ENCODE results near the gene ZNF23. TPM values are rescaled to one million over a fixed set of nuclear protein-coding genes. Genes with fewer than 3 reads are reported as not detected.

The ZNF23 gene
- total RNA-seq, 1 donor from 2014 or later, result 18.2 TPM

DNA sequence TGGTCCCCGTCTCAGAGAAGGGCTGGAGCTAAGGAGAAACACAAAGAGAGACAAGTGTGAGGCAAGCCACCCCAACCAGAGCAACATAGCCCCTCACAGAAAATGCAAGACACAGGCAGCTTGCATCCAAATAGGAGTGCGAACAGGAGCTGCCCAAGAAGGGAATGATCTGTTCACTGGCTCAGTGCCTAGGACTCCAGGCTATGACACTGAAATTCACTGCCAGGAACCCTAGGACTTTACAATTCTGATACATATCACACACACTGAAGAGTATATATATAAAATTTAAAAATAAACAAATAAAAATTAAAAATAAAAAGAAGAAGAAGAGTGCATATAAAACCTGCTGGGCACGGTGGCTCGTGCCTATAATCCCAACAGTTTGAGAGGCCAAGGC, 5.2 kb downstream of the ZNF23 start:
- peaks cover 30% of the 10 kb centered on the region for H3K79me2 ChIP-seq (ENCODE audit: low read depth)
- H3K9me3 ChIP-seq (ENCODE audit: low read depth), result no peaks in the 10 kb centered on the region
- no peak overlapping the region for H3K27ac ChIP-seq
- peaks cover 12% of the 10 kb centered on the region for H3K9me3 Mint-ChIP-seq
- H3K36me3 ChIP-seq, result no peaks in the 10 kb centered on the region
- H3K27me3 Mint-ChIP-seq (ENCODE audit: insufficient read depth, low read depth), result no peaks in the 10 kb centered on the region
- H3K4me3 Mint-ChIP-seq, result no peak overlapping the region
- H3K4me1 Mint-ChIP-seq, result peaks cover 16% of the 10 kb centered on the region
- H2AFZ ChIP-seq (replicated peaks), result no peak overlapping the region
- H3K4me3 ChIP-seq, result no peak overlapping the region
- no peak overlapping the region for H3K9ac ChIP-seq
- no peaks in the 10 kb centered on the region for H3K27me3 ChIP-seq
- H3K27ac Mint-ChIP-seq, result no peak overlapping the region
- H3K36me3 Mint-ChIP-seq, result peaks cover 41% of the 10 kb centered on the region
- H3K4me2 ChIP-seq, result no peak overlapping the region
- H3K4me1 ChIP-seq, result peaks cover 7% of the 10 kb centered on the region
- no peaks in the 10 kb centered on the region for H3F3A ChIP-seq (ENCODE audit: low read depth)
- no peaks in the 10 kb centered on the region for H4K20me1 ChIP-seq (ENCODE audit: low read depth)
- no peak for DNase-seq (ENCODE audit: low spot score)
- no peak for TF ChIP-seq EZH2 (IDR thresholded peaks at IDR 0.05)
- TF ChIP-seq, protein P1, sequence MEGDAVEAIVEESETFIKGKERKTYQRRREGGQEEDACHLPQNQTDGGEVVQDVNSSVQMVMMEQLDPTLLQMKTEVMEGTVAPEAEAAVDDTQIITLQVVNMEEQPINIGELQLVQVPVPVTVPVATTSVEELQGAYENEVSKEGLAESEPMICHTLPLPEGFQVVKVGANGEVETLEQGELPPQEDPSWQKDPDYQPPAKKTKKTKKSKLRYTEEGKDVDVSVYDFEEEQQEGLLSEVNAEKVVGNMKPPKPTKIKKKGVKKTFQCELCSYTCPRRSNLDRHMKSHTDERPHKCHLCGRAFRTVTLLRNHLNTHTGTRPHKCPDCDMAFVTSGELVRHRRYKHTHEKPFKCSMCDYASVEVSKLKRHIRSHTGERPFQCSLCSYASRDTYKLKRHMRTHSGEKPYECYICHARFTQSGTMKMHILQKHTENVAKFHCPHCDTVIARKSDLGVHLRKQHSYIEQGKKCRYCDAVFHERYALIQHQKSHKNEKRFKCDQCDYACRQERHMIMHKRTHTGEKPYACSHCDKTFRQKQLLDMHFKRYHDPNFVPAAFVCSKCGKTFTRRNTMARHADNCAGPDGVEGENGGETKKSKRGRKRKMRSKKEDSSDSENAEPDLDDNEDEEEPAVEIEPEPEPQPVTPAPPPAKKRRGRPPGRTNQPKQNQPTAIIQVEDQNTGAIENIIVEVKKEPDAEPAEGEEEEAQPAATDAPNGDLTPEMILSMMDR (IDR thresholded peaks at IDR 0.05), result no peak
- no peak for TF ChIP-seq EZH2phosphoT487 (IDR thresholded peaks at IDR 0.05)

DNA sequence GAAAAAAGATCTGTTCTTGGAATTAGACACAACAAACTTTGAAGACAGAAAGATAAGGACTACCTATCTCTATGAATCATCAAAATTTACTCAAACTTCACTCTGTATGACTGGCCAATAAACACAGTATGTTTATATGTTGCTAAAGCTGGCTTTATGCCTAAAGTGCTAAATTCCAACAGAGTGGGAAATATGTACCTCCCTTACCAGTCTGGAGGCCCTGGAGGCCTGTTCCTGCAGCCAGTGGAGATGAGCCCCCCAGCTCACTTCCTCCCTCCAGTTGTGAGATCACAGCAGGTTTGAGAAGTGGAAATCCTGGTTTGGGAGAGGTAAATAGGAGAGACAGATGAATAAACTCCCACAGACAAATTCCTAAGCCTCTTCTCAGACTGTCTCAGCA, 9.0 kb downstream of the ZNF23 start:
- Histone ChIP-seq H3K4me2 (no peak overlapping the region), H3K9me3 (ENCODE audit: low read depth) (peaks cover 21% of the 10 kb centered on the region), H4K20me1 (ENCODE audit: low read depth) (no peaks in the 10 kb centered on the region), H3K4me1 (no peaks in the 10 kb centered on the region), H3K36me3 (peaks cover 29% of the 10 kb centered on the region), H2AFZ (replicated peaks) (no peak overlapping the region), H3K4me3 (no peak overlapping the region), H3K27me3 (no peaks in the 10 kb centered on the region), H3K9ac (no peak overlapping the region), H3K27ac (no peak overlapping the region), H3K79me2 (ENCODE audit: low read depth) (no peaks in the 10 kb centered on the region), H3F3A (ENCODE audit: low read depth) (peaks cover 15% of the 10 kb centered on the region)
- Mint-ChIP-seq H3K27ac (no peak overlapping the region), H3K4me1 (no peaks in the 10 kb centered on the region), H3K9me3 (peaks cover 40% of the 10 kb centered on the region), H3K27me3 (ENCODE audit: insufficient read depth, low read depth) (no peaks in the 10 kb centered on the region), H3K4me3 (no peak overlapping the region), H3K36me3 (peaks cover 78% of the 10 kb centered on the region)
- no peak for DNase-seq (ENCODE audit: low spot score)
- no peak for TF ChIP-seq EZH2phosphoT487 (IDR thresholded peaks at IDR 0.05)
- no peak for TF ChIP-seq EZH2 (IDR thresholded peaks at IDR 0.05)
- TF ChIP-seq, protein P1 (IDR thresholded peaks at IDR 0.05), result no peak

DNA sequence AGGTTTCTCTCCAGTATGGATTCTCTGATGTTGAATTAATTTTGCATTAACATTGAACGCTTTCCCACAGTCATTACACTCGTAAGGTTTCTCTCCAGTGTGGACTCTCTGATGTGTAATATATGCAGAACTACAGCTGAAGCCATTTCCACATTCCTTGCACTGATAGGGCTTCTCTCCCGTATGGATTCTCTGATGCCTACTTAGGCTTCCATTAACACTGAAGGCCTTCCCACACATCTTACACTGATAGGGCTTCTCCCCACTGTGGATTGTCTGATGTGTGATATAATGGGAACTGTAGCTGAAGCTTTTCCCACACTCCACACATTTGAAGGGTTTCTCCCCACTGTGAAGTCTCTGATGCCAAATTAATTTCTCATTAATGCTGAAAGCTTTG, 13.0 kb downstream of the ZNF23 start:
- Histone ChIP-seq H3K9ac (no peak overlapping the region), H3K9me3 (ENCODE audit: low read depth) (peaks cover 37% of the 10 kb centered on the region), H3K36me3 (peaks cover 32% of the 10 kb centered on the region), H4K20me1 (ENCODE audit: low read depth) (no peaks in the 10 kb centered on the region), H3K27me3 (no peaks in the 10 kb centered on the region), H3F3A (ENCODE audit: low read depth) (peaks cover 15% of the 10 kb centered on the region), H3K4me1 (no peaks in the 10 kb centered on the region), H3K4me3 (no peak overlapping the region), H3K27ac (no peak overlapping the region), H3K4me2 (no peak overlapping the region), H2AFZ (replicated peaks) (no peak overlapping the region), H3K79me2 (ENCODE audit: low read depth) (no peaks in the 10 kb centered on the region)
- Mint-ChIP-seq H3K27me3 (ENCODE audit: insufficient read depth, low read depth) (no peaks in the 10 kb centered on the region), H3K27ac (no peak overlapping the region), H3K36me3 (peaks cover 67% of the 10 kb centered on the region), H3K4me1 (no peaks in the 10 kb centered on the region), H3K4me3 (no peak overlapping the region), H3K9me3 (peaks cover 63% of the 10 kb centered on the region)
- no peak for TF ChIP-seq EZH2 (IDR thresholded peaks at IDR 0.05)
- TF ChIP-seq, protein P1 (IDR thresholded peaks at IDR 0.05), result no peak
- no peak for TF ChIP-seq EZH2phosphoT487 (IDR thresholded peaks at IDR 0.05)
- DNase-seq (ENCODE audit: low spot score), result no peak

Data from neural progenitor cell (in vitro differentiated cells).